IMR-90 (cell line): ENCODE results near the gene ARHGEF2. TPM values are rescaled to one million over a fixed set of nuclear protein-coding genes. Genes with fewer than 3 reads are reported as not detected.

ENCODE experiments used
- ATAC-seq: fragments of 200-7000 bp; cut with Tn5 transposase; 2 replicates; pipeline ENCODE4 v1.9.1; 2020; ENCODE audit warnings: low read depth, mild to moderate bottlenecking, moderate library complexity
- BruUV-seq: library from RNA; stranded (reverse); fragments of 400-500 nt; replicated peaks from 2 replicates; lab custom pipeline; 2021; lab: Mats Ljungman, UMichigan
- CTCF ChIA-PET: fragments of 300-600 bp; formaldehyde crosslinking; extraction: SDS; loops from one replicate; lab custom pipeline; 2021; ENCODE audit warnings: antibody characterized with exemption; lab: Yijun Ruan, JAX
- POLR2A ChIA-PET: fragments of 300-600 bp; sonication (Branson Sonifier 250); formaldehyde crosslinking; loops from one replicate; lab custom pipeline; 2022; ENCODE audit warnings: antibody characterized with exemption; ENCODE audit not compliant: unreplicated experiment; lab: Charles Lee
- DNase-seq: peaks from one replicate; pipeline ENCODE4 v3.0.0; 2013
- H2AFZ ChIP-seq: replicated peaks from 2 replicates; pipeline ENCODE3; 2013; ENCODE audit warnings: low read length, mild to moderate bottlenecking; ENCODE audit not compliant: poor library complexity
- H2AK5ac ChIP-seq: 2 replicates; pipeline ENCODE4 v1.6.1; 2013; ENCODE audit warnings: low read depth, low read length, inconsistent platforms
- H2AK9ac ChIP-seq: replicated peaks from 2 replicates; pipeline ENCODE3; 2013; ENCODE audit warnings: mild to moderate bottlenecking, low read depth, low read length, moderate library complexity; ENCODE audit not compliant: poor library complexity
- H2BK120ac ChIP-seq: 2 replicates; pipeline ENCODE4 v1.6.1; 2013; ENCODE audit warnings: low read depth, low read length, inconsistent platforms
- H2BK15ac ChIP-seq: 3 replicates; pipeline ENCODE4 v1.6.1; 2013; ENCODE audit warnings: low read depth, low read length, inconsistent platforms
- H2BK20ac ChIP-seq: 2 replicates; pipeline ENCODE4 v1.6.1; 2013; ENCODE audit warnings: low read depth, mild to moderate bottlenecking, inconsistent platforms, low read length, moderate library complexity
- H2BK5ac ChIP-seq: 2 replicates; pipeline ENCODE4 v1.6.1; 2013; ENCODE audit warnings: mild to moderate bottlenecking, low read depth, low read length, inconsistent platforms; ENCODE audit not compliant: poor library complexity, severe bottlenecking
- H3K14ac ChIP-seq: replicated peaks from 2 replicates; pipeline ENCODE4 v1.6.1; 2013; ENCODE audit warnings: low read depth, low read length, inconsistent platforms
- H3K18ac ChIP-seq: 2 replicates; pipeline ENCODE4 v1.6.1; 2013; ENCODE audit warnings: low read depth, low read length, control low read depth
- H3K23ac ChIP-seq: 2 replicates; pipeline ENCODE4 v1.6.1; 2013; ENCODE audit warnings: low read depth, low read length, inconsistent platforms
- H3K27ac ChIP-seq: 2 replicates; pipeline ENCODE4 v1.5.1; 2013; ENCODE audit warnings: mild to moderate bottlenecking, control low read depth, low read length; ENCODE audit not compliant: insufficient read depth
- H3K27me3 ChIP-seq: 2 replicates; pipeline ENCODE4 v1.6.1; 2013; ENCODE audit warnings: low read length; ENCODE audit not compliant: control insufficient read depth, insufficient read depth
- H3K36me3 ChIP-seq: 2 replicates; pipeline ENCODE4 v1.6.1; 2013; ENCODE audit warnings: low read length, mixed read lengths; ENCODE audit not compliant: control insufficient read depth, insufficient read depth
- H3K4ac ChIP-seq: 2 replicates; pipeline ENCODE4 v1.6.1; 2013; ENCODE audit warnings: low read depth, low read length, inconsistent platforms
- H3K4me1 ChIP-seq: 2 replicates; pipeline ENCODE4 v1.6.1; 2013; ENCODE audit warnings: low read length, mixed read lengths; ENCODE audit not compliant: control insufficient read depth, insufficient read depth
- H3K4me2 ChIP-seq: 2 replicates; pipeline ENCODE4 v1.6.1; 2013; ENCODE audit warnings: low read depth, mild to moderate bottlenecking, control low read depth, low read length, moderate library complexity
- H3K4me3 ChIP-seq: 2 replicates; pipeline ENCODE4 v1.5.1; 2013; ENCODE audit warnings: low read depth, mild to moderate bottlenecking, control low read depth, low read length, moderate library complexity; ENCODE audit not compliant: insufficient read depth
- H3K56ac ChIP-seq: 2 replicates; pipeline ENCODE4 v1.6.1; 2013; ENCODE audit warnings: low read length, inconsistent platforms; ENCODE audit not compliant: insufficient read depth; ENCODE audit errors: extremely low read depth
- H3K79me1 ChIP-seq, 2 experiments: 2 replicates each; pipeline ENCODE4 v1.6.1; 2013; ENCODE audit warnings: low read length in 2 of 2, inconsistent platforms in 1 of 2, low read depth in 1 of 2
- H3K9ac ChIP-seq: 2 replicates; pipeline ENCODE4 v1.6.1; 2013; ENCODE audit warnings: low read depth, low read length, control low read depth
- H3K9me1 ChIP-seq: 2 replicates; pipeline ENCODE4 v1.6.1; 2013; ENCODE audit warnings: low read length, inconsistent platforms; ENCODE audit not compliant: insufficient read depth
- H3K9me3 ChIP-seq: 2 replicates; pipeline ENCODE4 v1.6.1; 2013; ENCODE audit warnings: low read length; ENCODE audit not compliant: control insufficient read depth, insufficient read depth
- H4K20me1 ChIP-seq: 2 replicates; pipeline ENCODE4 v1.6.1; 2013; ENCODE audit warnings: low read length, inconsistent platforms; ENCODE audit not compliant: insufficient read depth
- H4K5ac ChIP-seq: 2 replicates; pipeline ENCODE4 v1.6.1; 2013; ENCODE audit warnings: mild to moderate bottlenecking, low read depth, low read length, control low read depth
- H4K8ac ChIP-seq, 2 experiments: 2 replicates each; pipeline ENCODE4 v1.6.1; 2013; ENCODE audit warnings: low read depth in 2 of 2, low read length in 2 of 2, control low read depth in 1 of 2, inconsistent platforms in 1 of 2
- H4K91ac ChIP-seq: 2 replicates; pipeline ENCODE4 v1.6.1; 2013; ENCODE audit warnings: low read depth, low read length, inconsistent platforms; ENCODE audit not compliant: insufficient read depth
- BHLHE40 ChIP-seq: fragments of 150-350 bp; IDR thresholded peaks from 2 replicates; pipeline ENCODE4 v1.6.1; 2016; ENCODE audit warnings: mild to moderate bottlenecking, low read depth, low read length
- CEBPB ChIP-seq: IDR thresholded peaks from 2 replicates; pipeline ENCODE4 v1.6.1; 2012; ENCODE audit warnings: low read depth, low read length, improper control_type of control experiment
- CHD1 ChIP-seq: IDR thresholded peaks from 2 replicates; pipeline ENCODE4 v1.6.1; 2012; ENCODE audit warnings: low read depth, low read length, improper control_type of control experiment
- ELK1 ChIP-seq: fragments of 150-350 bp; IDR thresholded peaks from 2 replicates; pipeline ENCODE4 v1.6.1; 2016; ENCODE audit warnings: low read depth, mild to moderate bottlenecking, low read length, moderate library complexity, borderline replicate concordance
- FOS ChIP-seq: fragments of 150-350 bp; IDR thresholded peaks from 2 replicates; pipeline ENCODE4 v1.6.1; 2016; ENCODE audit warnings: low read depth, low read length
- MAFK ChIP-seq: IDR thresholded peaks from 2 replicates; pipeline ENCODE4 v1.6.1; 2012; ENCODE audit warnings: low read depth, low read length, improper control_type of control experiment
- MAZ ChIP-seq: IDR thresholded peaks from 2 replicates; pipeline ENCODE4 v1.6.1; 2012; ENCODE audit warnings: low read depth, mild to moderate bottlenecking, low read length, improper control_type of control experiment, moderate library complexity, borderline replicate concordance
- MXI1 ChIP-seq: IDR thresholded peaks from 2 replicates; pipeline ENCODE4 v1.6.1; 2012; ENCODE audit warnings: low read depth, mild to moderate bottlenecking, low read length, moderate library complexity, borderline replicate concordance
- NFE2L2 ChIP-seq: fragments of 150-350 bp; IDR thresholded peaks from 2 replicates; pipeline ENCODE4 v1.6.1; 2016; ENCODE audit warnings: low read depth, mild to moderate bottlenecking, low read length
- RAD21 ChIP-seq: IDR thresholded peaks from 2 replicates; pipeline ENCODE4 v1.6.1; 2012; ENCODE audit warnings: low read length, improper control_type of control experiment
- RCOR1 ChIP-seq: IDR thresholded peaks from 2 replicates; pipeline ENCODE4 v1.6.1; 2012; ENCODE audit warnings: mild to moderate bottlenecking, low read length, improper control_type of control experiment; ENCODE audit not compliant: insufficient replicate concordance
- RFX5 ChIP-seq: IDR thresholded peaks from 2 replicates; pipeline ENCODE4 v1.8.0; 2012; ENCODE audit warnings: low read depth, mild to moderate bottlenecking, low read length, moderate library complexity
- SMC3 ChIP-seq: fragments of 150-350 bp; IDR thresholded peaks from 2 replicates; pipeline ENCODE4 v1.6.1; 2016; ENCODE audit warnings: low read depth, mild to moderate bottlenecking, antibody characterized with exemption, low read length, moderate library complexity
- USF2 ChIP-seq: fragments of 150-350 bp; IDR thresholded peaks from 2 replicates; pipeline ENCODE4 v1.6.1; 2017; ENCODE audit warnings: mild to moderate bottlenecking, antibody characterized with exemption, low read length, low read depth
- WGBS, 2 experiments: methylation state at CpG; one replicate each; pipeline versions ENCODE4 v1.1.5 to v1.1.7; 2013; ENCODE audit warnings: missing lambda C conversion rate in 2 of 2; ENCODE audit not compliant: insufficient read length in 1 of 2; ENCODE audit errors: extremely low coverage in 2 of 2; 5-methylcytosine and 5-hydroxymethylcytosine counted together
- dilution Hi-C: fragments of 300-500 bp; cut with HindIII; formaldehyde crosslinking; loops from one replicate; pipeline ENCODE4 v1.14.3; 2018; ENCODE audit warnings: low sequenced_read_pairs; ENCODE audit not compliant: unreplicated experiment
- in situ Hi-C: fragments of 300-500 bp; cut with MboI; formaldehyde crosslinking; loops from 3 replicates; pipeline ENCODE4 v1.14.3; 2019; ENCODE audit warnings: low sequenced_read_pairs, inconsistent platforms, mixed read lengths
- intact Hi-C: fragments of 100-400 bp; cut with micrococcal nuclease; formaldehyde crosslinking; loops from 2 replicates; pipeline ENCODE4 v1.10.0; 2022
- polyA plus RNA-seq, 3 experiments: library from polyadenylated mRNA; depleted of rRNA; stranded (reverse); fragments of >200 nt; gene quantifications; 2 replicates each; pipeline ENCODE4 v1.2.3, GENCODE V29; 2012; ENCODE audit warnings: low replicate concordance in 1 of 3
- total RNA-seq: library from RNA; depleted of rRNA; stranded (reverse); fragments of >200 nt; gene quantifications from 2 replicates; pipeline ENCODE4 v1.2.3, GENCODE V29; 2012
- TF ChIP-seq, protein P1 (sequence below): conservative IDR thresholded peaks from 2 replicates; pipeline ENCODE4 v1.5.1; 2012; ENCODE audit warnings: mild to moderate bottlenecking, low read depth, low read length, improper control_type of control experiment

The ARHGEF2 gene
- total and polyA plus RNA-seq, 2 of the 4 experiments (the other 2 are of a cell fraction) = 91.8 to 117 TPM

GRCh38 chr1:155973723-155974122 lies 4.6 kb downstream of the ARHGEF2 start:
- H2AK9ac ChIP-seq = no peak overlapping the region
- no peak overlapping the region for H3K14ac ChIP-seq
- H2BK15ac ChIP-seq = no peak overlapping the region
- peak overlapping the region; percentile 54; the same call in 1 of the 2 replicates for H2AK5ac ChIP-seq
- ChIA-PET POLR2A (no interaction called here), CTCF (interaction anchor here (0.7 to 1.6 kb wide), 2 partner anchors 11 to 17 kb away, joined by 4 read pairs; no protein-coding TSS in a partner anchor)
- H3K9ac ChIP-seq = no peak overlapping the region
- BruUV-seq = no TSS peak
- in situ Hi-C loops = no loop called here
- WGBS, 2 experiments = no CpG with 5 or more reads among the region's 3 CpGs
- H4K5ac ChIP-seq = no peak overlapping the region
- H2AFZ ChIP-seq = no peak overlapping the region
- H3K9me3 ChIP-seq = no peaks in the 10 kb centered on the region
- intact Hi-C loops = no loop called here
- TF ChIP-seq BHLHE40 (no peak), RAD21 (no peak), MAFK (no peak), MAZ (no peak), RFX5 (no peak), ELK1 (no peak), SMC3 (no peak), CHD1 (no peak), RCOR1 (no peak), NFE2L2 (no peak), MXI1 (no peak), USF2 (no peak), FOS (no peak), CEBPB (no peak)
- TF ChIP-seq, protein P1, sequence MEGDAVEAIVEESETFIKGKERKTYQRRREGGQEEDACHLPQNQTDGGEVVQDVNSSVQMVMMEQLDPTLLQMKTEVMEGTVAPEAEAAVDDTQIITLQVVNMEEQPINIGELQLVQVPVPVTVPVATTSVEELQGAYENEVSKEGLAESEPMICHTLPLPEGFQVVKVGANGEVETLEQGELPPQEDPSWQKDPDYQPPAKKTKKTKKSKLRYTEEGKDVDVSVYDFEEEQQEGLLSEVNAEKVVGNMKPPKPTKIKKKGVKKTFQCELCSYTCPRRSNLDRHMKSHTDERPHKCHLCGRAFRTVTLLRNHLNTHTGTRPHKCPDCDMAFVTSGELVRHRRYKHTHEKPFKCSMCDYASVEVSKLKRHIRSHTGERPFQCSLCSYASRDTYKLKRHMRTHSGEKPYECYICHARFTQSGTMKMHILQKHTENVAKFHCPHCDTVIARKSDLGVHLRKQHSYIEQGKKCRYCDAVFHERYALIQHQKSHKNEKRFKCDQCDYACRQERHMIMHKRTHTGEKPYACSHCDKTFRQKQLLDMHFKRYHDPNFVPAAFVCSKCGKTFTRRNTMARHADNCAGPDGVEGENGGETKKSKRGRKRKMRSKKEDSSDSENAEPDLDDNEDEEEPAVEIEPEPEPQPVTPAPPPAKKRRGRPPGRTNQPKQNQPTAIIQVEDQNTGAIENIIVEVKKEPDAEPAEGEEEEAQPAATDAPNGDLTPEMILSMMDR = no peak
- H3K27me3 ChIP-seq = no peaks in the 10 kb centered on the region
- ATAC-seq (no peak), DNase-seq (no peak)
- H2BK20ac ChIP-seq = no peak overlapping the region
- H2BK120ac ChIP-seq = no peak overlapping the region
- H3K36me3 ChIP-seq = peaks cover 33% of the 10 kb centered on the region
- H3K27ac ChIP-seq = peak overlapping the region; percentile 29; the same call in 1 of the 2 replicates
- H3K4ac ChIP-seq = no peak overlapping the region
- H4K20me1 ChIP-seq = peaks cover 88% of the 10 kb centered on the region
- H3K18ac ChIP-seq = no peak overlapping the region
- no peak overlapping the region for H4K91ac ChIP-seq
- no peak overlapping the region for H3K4me3 ChIP-seq
- H3K9me1 ChIP-seq = peaks cover 55% of the 10 kb centered on the region
- no peak overlapping the region for H3K4me2 ChIP-seq
- H3K56ac ChIP-seq = no peak overlapping the region
- H2BK5ac ChIP-seq = no peak overlapping the region
- no peak overlapping the region for H4K8ac ChIP-seq
- peaks cover 15 to 74% of the 10 kb centered on the region in 2 experiments; a peak in 3 of 4 replicates for H3K79me1 ChIP-seq
- H3K23ac ChIP-seq = 0 out of 2 replicates have a peak overlapping the region, but pooled peaks have one; percentile 54
- dilution Hi-C loops = no loop called here
- peaks cover 49% of the 10 kb centered on the region for H3K4me1 ChIP-seq
